ENCODE results near the gene NFKBIE. TPM values are rescaled to one million over a fixed set of nuclear protein-coding genes. Genes with fewer than 3 reads are reported as not detected.

The NFKBIE gene
- total RNA-seq, 2 experiments from 2014 or later = 14.7 to 15.3 TPM

Other genes starting within 250 kb of the NFKBIE start
- 10 to 100 TPM; 37.6 to 47.2 TPM for gene MRPL14, start 138.1 kb downstream of the NFKBIE start, total RNA-seq
- 10 to 100 TPM; 14.5 to 15.3 TPM for gene TMEM63B, start 138.0 kb downstream of the NFKBIE start, total RNA-seq
- 1 to 10 TPM; 2.5 to 3.0 TPM for gene CAPN11, start 106.7 kb downstream of the NFKBIE start, total RNA-seq
- not detected for gene MYMX, start 48.6 kb downstream of the NFKBIE start, total RNA-seq
- 10 to 100 TPM; 38.5 to 46.9 TPM for gene SLC29A1, start 42.0 kb downstream of the NFKBIE start, total RNA-seq
- gene HSP90AB1, start 18.4 kb downstream of the NFKBIE start, total RNA-seq = 100 to 1,000 TPM; 522 to 571 TPM
- 10 to 100 TPM; 29.5 to 30.1 TPM for gene SLC35B2, start 8.0 kb downstream of the NFKBIE start, total RNA-seq
- gene TMEM151B, start 4.9 kb upstream of the NFKBIE start, total RNA-seq = not detected
- gene AARS2, start 47.8 kb upstream of the NFKBIE start, total RNA-seq = 10 to 100 TPM; 16.8 to 19.6 TPM
- gene SPATS1, start 77.1 kb upstream of the NFKBIE start, total RNA-seq = not detected
- gene CDC5L, start 122.2 kb upstream of the NFKBIE start, total RNA-seq = 10 to 100 TPM; 24.4 to 29.8 TPM